Stomach smooth muscle (tissue), 2 donors: ENCODE results near the gene SLC5A5.

Experiments used
- H3K27ac ChIP-seq: one replicate; pipeline ENCODE4 v1.7.0; 2013; ENCODE audit warnings: mild to moderate bottlenecking, low read length, inconsistent platforms
- H3K27me3 ChIP-seq, 2 donors: one replicate each; pipeline ENCODE4 v1.7.0; 2013; ENCODE audit warnings: low read length in 2 of 2; ENCODE audit not compliant: insufficient read depth in 2 of 2, control insufficient read depth in 1 of 2
- H3K36me3 ChIP-seq, 2 donors: one replicate each; pipeline ENCODE4 v1.7.0; 2013; ENCODE audit warnings: low read length in 2 of 2; ENCODE audit not compliant: control insufficient read depth in 2 of 2, insufficient read depth in 2 of 2
- H3K4me1 ChIP-seq: one replicate; pipeline ENCODE4 v1.7.0; 2013; ENCODE audit warnings: low read length; ENCODE audit not compliant: control insufficient read depth, insufficient read depth
- H3K4me3 ChIP-seq, 2 donors: one replicate each; pipeline ENCODE4 v1.7.0; 2013; ENCODE audit warnings: low read length in 2 of 2
- H3K9ac ChIP-seq, 2 donors: one replicate each; pipeline ENCODE4 v1.7.0; 2013; ENCODE audit warnings: low read length in 2 of 2, mild to moderate bottlenecking in 1 of 2
- H3K9me3 ChIP-seq, 2 donors: one replicate each; pipeline ENCODE4 v1.7.0; 2013; ENCODE audit warnings: low read length in 2 of 2; ENCODE audit not compliant: control insufficient read depth in 2 of 2
- donor health status: healthy.
- donor health status: Pancreatic carcinoma.

SLC5A5 gene

DNA sequence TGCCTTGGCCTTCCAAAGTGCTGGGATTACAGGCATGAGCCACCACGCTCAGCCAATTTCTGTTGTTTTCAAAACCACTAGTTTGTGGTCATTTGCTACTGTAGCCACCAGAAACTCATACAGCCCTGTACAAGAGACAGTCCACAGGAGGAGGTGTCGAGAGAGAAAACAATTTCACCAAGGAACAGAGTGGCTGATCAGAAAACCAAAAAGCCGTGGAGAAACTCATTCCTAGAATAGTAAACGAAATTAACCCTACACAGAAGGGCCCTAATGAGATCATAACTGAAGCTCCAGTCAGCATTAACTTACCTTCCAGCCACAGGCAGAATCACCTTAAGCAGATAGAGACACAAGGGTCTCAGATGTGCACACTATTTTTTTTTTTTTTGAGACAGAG lies 57.3 kb downstream of the SLC5A5 start:
- H3K36me3 ChIP-seq = no peaks in the 10 kb centered on the region
- no peaks in the 10 kb centered on the region for H3K9me3 ChIP-seq
- peaks cover 18% of the 10 kb centered on the region for H3K4me1 ChIP-seq
- H3K9ac ChIP-seq = no peak overlapping the region
- H3K4me3 ChIP-seq = no peak overlapping the region
- H3K27me3 ChIP-seq = no peaks in the 10 kb centered on the region
- no peak overlapping the region for H3K27ac ChIP-seq

- H3K9me3 ChIP-seq = no peaks in the 10 kb centered on the region
- H3K4me1 ChIP-seq = peaks cover 18% of the 10 kb centered on the region
- H3K36me3 ChIP-seq = peaks cover 0 to 3% of the 10 kb centered on the region in 2 donors
- H3K9ac ChIP-seq = peak overlapping the region in 1 of 2 donors; percentile 90
- no peak overlapping the region for H3K27ac ChIP-seq
- H3K4me3 ChIP-seq = peak overlapping the region in 1 of 2 donors; percentile 96
- H3K27me3 ChIP-seq = no peaks in the 10 kb centered on the region
Observed at GRCh38 chr19:17931532-17932191, 59.9 kb downstream of the SLC5A5 start.

DNA sequence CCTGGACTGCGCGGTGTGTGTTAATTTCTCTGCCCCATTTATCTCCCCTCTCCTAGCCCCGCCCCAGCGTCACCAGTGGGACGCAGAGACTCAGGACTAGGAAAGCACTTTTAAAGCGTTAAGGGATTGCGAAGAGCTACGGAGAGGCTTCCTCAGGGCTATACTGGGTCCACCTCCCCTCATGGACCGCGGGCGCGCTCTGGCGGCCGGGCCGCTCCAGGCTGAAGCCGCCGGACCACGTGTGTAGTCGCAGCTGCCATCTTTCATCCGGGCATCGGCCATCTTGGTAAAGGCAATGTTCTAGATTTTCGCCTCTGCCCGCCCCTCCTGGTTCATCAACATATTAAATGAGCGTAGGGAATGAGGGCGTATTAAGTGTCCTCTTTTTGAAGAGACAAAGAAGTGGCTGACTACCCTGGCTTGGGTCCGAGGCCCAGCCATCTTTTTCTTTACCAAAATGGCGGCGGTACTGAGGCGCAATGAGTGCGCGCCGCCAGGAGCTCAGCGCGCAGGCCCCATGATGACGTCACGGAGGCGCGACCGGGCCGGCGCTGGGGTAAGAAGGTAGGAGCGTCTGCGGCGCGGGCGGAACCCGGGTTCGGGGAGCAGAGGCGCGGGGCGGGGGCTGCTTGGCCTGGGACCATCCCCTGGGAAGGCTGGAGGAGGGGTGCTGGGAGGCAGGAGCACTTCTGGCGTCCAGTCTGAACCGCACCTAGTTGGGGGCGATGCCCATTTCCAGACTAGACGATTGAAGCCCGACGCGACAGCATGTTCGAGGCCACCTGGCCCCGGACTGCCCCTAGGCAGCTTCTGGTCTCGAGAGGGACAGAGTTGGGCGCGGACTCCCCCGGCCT lies 61.0 kb downstream of the SLC5A5 start, which contains the start of gene CCDC124:
TSS of gene CCDC124 (plus strand) at position 531 of the 854 bp plus-strand sequence. CDS start 3,406 bp downstream, outside the sequence.
- Histone ChIP-seq H3K9me3 (no peaks in the 10 kb centered on the region), H3K9ac (peak within 1 kb of the TSS; percentile 88 to 90), H3K36me3 (peaks cover 0 to 3% of the 10 kb centered on the region in 2 donors)

GRCh38 chr19:17933414-17934129 lies 61.8 kb downstream of the SLC5A5 start:
- Histone ChIP-seq H3K27me3 (no peaks in the 10 kb centered on the region), H3K36me3 (peaks cover 0 to 5% of the 10 kb centered on the region in 2 donors), H3K4me3 (peak overlapping the region; percentile 92 to 96), H3K9me3 (no peaks in the 10 kb centered on the region), H3K27ac (peak overlapping the region; percentile 90), H3K9ac (peak overlapping the region; percentile 88 to 90), H3K4me1 (peaks cover 19% of the 10 kb centered on the region)

More for the DNA sequence above, 61.0 kb downstream of the SLC5A5 start, which contains the start of gene CCDC124:
- Histone ChIP-seq H3K4me3 (peak within 1 kb of the TSS; percentile 92 to 96), H3K4me1 (peaks cover 18% of the 10 kb centered on the region), H3K27me3 (no peaks in the 10 kb centered on the region), H3K27ac (peak within 1 kb of the TSS; percentile 90)

DNA sequence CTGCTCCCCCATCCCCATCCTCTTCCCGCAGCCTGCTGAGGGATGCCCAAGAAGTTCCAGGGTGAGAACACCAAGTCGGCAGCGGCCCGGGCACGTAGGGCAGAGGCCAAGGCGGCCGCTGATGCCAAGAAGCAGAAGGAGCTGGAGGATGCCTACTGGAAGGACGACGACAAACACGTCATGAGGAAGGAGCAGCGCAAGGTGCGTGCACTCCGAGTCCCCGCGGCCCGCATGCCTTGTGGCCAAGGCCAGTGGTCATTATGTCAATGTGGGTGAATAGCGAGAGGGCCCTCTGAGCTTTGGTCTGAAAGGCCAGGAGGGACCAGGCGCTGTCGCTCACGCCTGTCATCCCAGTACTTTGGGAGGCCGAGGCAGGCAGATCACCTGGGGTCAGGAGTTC lies 64.6 kb downstream of the SLC5A5 start:
- Histone ChIP-seq H3K27ac (no peak overlapping the region), H3K9me3 (no peaks in the 10 kb centered on the region), H3K36me3 (peaks cover 4 to 10% of the 10 kb centered on the region in 2 donors), H3K4me1 (peaks cover 21% of the 10 kb centered on the region), H3K4me3 (no peak overlapping the region), H3K9ac (no peak overlapping the region), H3K27me3 (no peaks in the 10 kb centered on the region)

- no peak overlapping the region for H3K9ac ChIP-seq
- H3K27me3 ChIP-seq = no peaks in the 10 kb centered on the region
- peaks cover 15% of the 10 kb centered on the region for H3K4me1 ChIP-seq
- no peaks in the 10 kb centered on the region for H3K9me3 ChIP-seq
- H3K4me3 ChIP-seq = no peak overlapping the region
- H3K36me3 ChIP-seq = peaks cover 4 to 10% of the 10 kb centered on the region in 2 donors
- H3K27ac ChIP-seq = no peak overlapping the region
Observed at GRCh38 chr19:17937371-17937900, 65.7 kb downstream of the SLC5A5 start.

GRCh38 chr19:17938092-17938845 lies 66.5 kb downstream of the SLC5A5 start:
- Histone ChIP-seq H3K4me3 (no peak overlapping the region), H3K9me3 (no peaks in the 10 kb centered on the region), H3K27me3 (no peaks in the 10 kb centered on the region), H3K9ac (no peak overlapping the region), H3K4me1 (peaks cover 11% of the 10 kb centered on the region), H3K36me3 (peaks cover 4 to 10% of the 10 kb centered on the region in 2 donors), H3K27ac (no peak overlapping the region)

- Histone ChIP-seq H3K27ac (no peak overlapping the region), H3K9ac (no peak overlapping the region), H3K4me3 (no peak overlapping the region), H3K9me3 (no peaks in the 10 kb centered on the region), H3K36me3 (peaks cover 4 to 7% of the 10 kb centered on the region in 2 donors), H3K4me1 (peaks cover 14% of the 10 kb centered on the region), H3K27me3 (no peaks in the 10 kb centered on the region)
Observed at GRCh38 chr19:17942181-17942580, 70.4 kb downstream of the SLC5A5 start.

DNA sequence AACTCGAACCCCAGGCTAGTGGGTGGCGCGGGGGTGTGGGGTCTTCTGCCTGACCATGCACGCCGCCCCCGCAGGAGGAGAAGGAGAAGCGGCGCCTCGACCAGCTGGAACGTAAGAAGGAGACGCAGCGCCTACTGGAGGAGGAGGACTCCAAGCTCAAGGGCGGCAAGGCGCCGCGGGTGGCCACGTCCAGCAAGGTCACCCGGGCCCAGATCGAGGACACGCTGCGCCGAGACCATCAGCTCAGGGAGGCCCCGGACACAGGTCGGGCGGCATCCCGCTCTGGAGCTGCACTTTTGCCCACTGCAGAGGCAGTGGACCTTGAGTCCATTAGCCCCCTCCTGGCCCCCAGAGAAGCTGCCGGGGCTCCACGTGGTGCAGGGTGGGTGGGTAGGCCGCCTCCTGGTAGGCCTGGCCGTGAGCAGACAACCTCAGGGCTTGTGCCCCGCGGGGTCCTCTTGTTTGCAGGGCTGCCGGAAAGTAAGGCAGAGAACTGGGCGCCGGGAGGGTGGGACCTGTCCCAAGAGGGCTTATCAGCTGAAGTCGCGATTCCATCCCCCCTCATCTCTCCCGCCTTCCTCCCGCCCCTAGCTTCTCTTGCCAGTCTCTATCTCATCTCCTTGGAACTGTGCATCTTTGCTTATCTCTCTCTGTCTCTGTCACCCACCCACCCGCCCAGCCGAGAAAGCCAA lies 71.0 kb downstream of the SLC5A5 start:
- H3K4me1 ChIP-seq = peaks cover 18% of the 10 kb centered on the region
- H3K9me3 ChIP-seq = no peaks in the 10 kb centered on the region
- no peak overlapping the region for H3K9ac ChIP-seq
- H3K36me3 ChIP-seq = peaks cover 4 to 7% of the 10 kb centered on the region in 2 donors
- no peak overlapping the region for H3K4me3 ChIP-seq
- H3K27ac ChIP-seq = no peak overlapping the region
- H3K27me3 ChIP-seq = no peaks in the 10 kb centered on the region
